GM12801 (cell line): ENCODE results near the gene CYGB.

ENCODE experiments used
- CTCF ChIP-seq: IDR thresholded peaks from one replicate; pipeline ENCODE4 v1.5.1; 2011; ENCODE audit warnings: control low read depth; ENCODE audit not compliant: insufficient read length; ENCODE audit errors: extremely low read depth

CYGB gene

GRCh38 chr17:76558198-76559095, 20.9 kb upstream of the CYGB start:
- TF ChIP-seq CTCF: no peak

- no peak for TF ChIP-seq CTCF
These were observed 20.1 kb upstream of the CYGB start for GRCh38 chr17:76557368-76558197.

- TF ChIP-seq CTCF: no peak
These were observed 19.4 kb upstream of the CYGB start for GRCh38 chr17:76556765-76557367.

- no peak for TF ChIP-seq CTCF
These were observed 16.6 kb upstream of the CYGB start for GRCh38 chr17:76554131-76554530.

- TF ChIP-seq CTCF: no peak
These were observed 15.8 kb upstream of the CYGB start for GRCh38 chr17:76553178-76553908.

GRCh38 chr17:76551685-76552084, 14.2 kb upstream of the CYGB start:
- TF ChIP-seq CTCF: no peak
